Activated T-helper 2 cell treated with anti-CD3 and anti-CD28 coated beads, Interferon-gamma antibody, Interleukin-2, Interleukin-4, amounts not matched to agents 10 μg/mL and 5 μg/mL and 100 μg/mL, durations not matched to agents 14 hours and 24 hours and 36 hours (primary cell): ENCODE measurements around the gene TBXAS1. TPM values are rescaled to one million over a fixed set of nuclear protein-coding genes. Genes with fewer than 3 reads are reported as not detected.

ENCODE experiments used
- DNase-seq: peaks from one replicate; pipeline ENCODE4 v3.0.0; 2021; ENCODE audit warnings: low spot score
- H3K27ac Mint-ChIP-seq: one replicate; pipeline ENCODE4 v1.8.0; 2021; ENCODE audit warnings: mixed read lengths
- H3K27me3 Mint-ChIP-seq: one replicate; pipeline ENCODE4 v1.8.0; 2021; ENCODE audit warnings: low read depth, mixed read lengths
- H3K36me3 Mint-ChIP-seq: one replicate; pipeline ENCODE4 v1.8.0; 2021; ENCODE audit warnings: low read depth, mixed read lengths
- H3K4me1 Mint-ChIP-seq: one replicate; pipeline ENCODE4 v1.8.0; 2021; ENCODE audit warnings: low read depth, mixed read lengths
- H3K4me3 Mint-ChIP-seq: one replicate; pipeline ENCODE4 v1.8.0; 2021; ENCODE audit warnings: low read depth, mild to moderate bottlenecking, moderate library complexity, mixed read lengths
- H3K9me3 Mint-ChIP-seq: one replicate; pipeline ENCODE4 v1.8.0; 2021; ENCODE audit warnings: mixed read lengths
- intact Hi-C: fragments of 100-400 bp; cut with micrococcal nuclease; formaldehyde crosslinking; loops from one replicate; pipeline ENCODE4 v1.15.1; 2023
- total RNA-seq: library from RNA; stranded (reverse); gene quantifications from 2 replicates; pipeline ENCODE4 v1.2.3, GENCODE V29; 2022

The TBXAS1 gene
- 1.7 and 2.0 TPM in 2 replicates for total RNA-seq

DNA sequence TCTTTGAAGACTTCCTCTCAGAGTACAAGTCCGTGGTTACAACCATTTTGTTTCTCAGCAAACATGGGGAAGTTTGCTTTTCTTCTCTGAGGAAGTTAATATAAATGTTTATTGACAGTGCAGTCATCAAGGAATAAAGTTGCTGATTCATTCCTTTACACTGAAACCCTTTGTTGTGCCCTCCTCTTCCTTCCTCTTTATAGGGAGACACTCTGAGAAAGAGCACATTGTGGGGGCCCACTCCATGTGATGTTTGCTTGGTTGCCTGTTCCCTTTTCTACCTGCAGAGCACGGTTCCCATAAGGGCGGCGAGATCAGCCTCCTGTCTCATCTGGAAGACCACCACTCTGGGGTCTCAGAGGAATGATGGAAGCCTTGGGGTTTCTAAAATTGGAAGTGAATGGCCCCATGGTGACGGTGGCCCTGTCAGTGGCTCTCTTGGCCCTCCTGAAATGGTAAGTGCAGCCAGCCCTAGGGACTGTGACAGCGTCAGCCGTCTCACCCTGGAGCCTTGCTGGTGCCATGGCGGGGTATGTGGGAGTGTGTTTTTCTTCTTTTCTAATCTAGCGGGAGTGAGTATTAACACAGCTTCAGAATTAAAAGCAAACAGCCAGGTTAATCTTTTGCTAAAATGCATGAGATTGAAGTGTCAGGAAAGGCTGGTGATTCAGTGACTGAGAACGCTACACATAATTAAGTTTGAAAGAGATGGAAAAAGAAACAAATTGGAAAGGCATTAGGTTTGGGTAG lies at the start of gene TBXAS1:
TBXAS1 (plus strand) TSS at position 240 of the 750 bp plus-strand sequence; CDS start at position 367, 127 bp downstream.
- Mint-ChIP-seq H3K36me3 (peaks cover 3% of the 10 kb centered on the region), H3K4me3 (peak within 1 kb of the TSS; percentile 20), H3K27ac (peak within 1 kb of the TSS; percentile 61), H3K4me1 (peaks cover 23% of the 10 kb centered on the region), H3K9me3 (peaks cover 15% of the 10 kb centered on the region), H3K27me3 (peaks cover 10% of the 10 kb centered on the region)
- no peak for DNase-seq
- intact Hi-C loops: no loop called here

GRCh38 chr7:139782932-139783331 lies 46.1 kb upstream of the TBXAS1 start:
- Mint-ChIP-seq H3K27me3 (peaks cover 23% of the 10 kb centered on the region), H3K36me3 (no peaks in the 10 kb centered on the region), H3K27ac (no peak overlapping the region), H3K4me3 (no peak overlapping the region), H3K9me3 (no peaks in the 10 kb centered on the region), H3K4me1 (peaks cover 13% of the 10 kb centered on the region)
- DNase-seq: no peak
- intact Hi-C loops: no loop called here

- H3K4me3 Mint-ChIP-seq: no peak overlapping the region
These were observed 45.2 kb upstream of the TBXAS1 start for GRCh38 chr7:139783647-139784385.

GRCh38 chr7:139784648-139785047 lies 44.4 kb upstream of the TBXAS1 start:
- intact Hi-C loops: no loop called here
- H3K4me3 Mint-ChIP-seq: no peak overlapping the region

More at GRCh38 chr7:139783647-139784385, 45.2 kb upstream of the TBXAS1 start:
- H3K27ac Mint-ChIP-seq: no peak overlapping the region
- peaks cover 21% of the 10 kb centered on the region for H3K27me3 Mint-ChIP-seq
- H3K9me3 Mint-ChIP-seq: no peaks in the 10 kb centered on the region
- no peak for DNase-seq
- intact Hi-C loops: no loop called here
- H3K4me1 Mint-ChIP-seq: peaks cover 10% of the 10 kb centered on the region
- no peaks in the 10 kb centered on the region for H3K36me3 Mint-ChIP-seq

DNA sequence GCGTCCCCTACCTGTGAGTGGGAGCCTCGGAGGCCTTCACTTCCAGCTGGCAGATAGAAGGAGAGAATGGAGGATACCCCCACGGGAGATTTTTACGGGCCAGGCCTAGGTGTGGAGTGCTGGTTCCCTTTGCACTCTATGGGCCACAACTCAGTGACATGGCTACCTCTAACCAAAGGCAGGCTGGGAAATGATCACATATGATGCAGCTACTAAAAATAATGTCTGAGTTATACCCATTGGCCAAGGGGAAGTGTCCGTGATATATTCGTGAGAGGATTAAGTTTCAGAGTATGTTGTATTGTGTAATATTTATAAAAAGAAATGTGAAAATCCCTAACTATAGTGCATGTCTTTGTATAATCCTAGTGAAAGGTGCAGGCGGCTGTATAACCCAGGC lies 37.7 kb upstream of the TBXAS1 start:
- Mint-ChIP-seq H3K27me3 (peaks cover 4% of the 10 kb centered on the region), H3K4me1 (no peaks in the 10 kb centered on the region), H3K27ac (no peak overlapping the region), H3K9me3 (peaks cover 5% of the 10 kb centered on the region), H3K4me3 (no peak overlapping the region), H3K36me3 (no peaks in the 10 kb centered on the region)
- intact Hi-C loops: no loop called here
- no peak for DNase-seq

More at GRCh38 chr7:139784648-139785047, 44.4 kb upstream of the TBXAS1 start:
- peaks cover 4% of the 10 kb centered on the region for H3K4me1 Mint-ChIP-seq
- H3K27me3 Mint-ChIP-seq: peaks cover 14% of the 10 kb centered on the region
- DNase-seq: no peak
- no peak overlapping the region for H3K27ac Mint-ChIP-seq
- H3K36me3 Mint-ChIP-seq: no peaks in the 10 kb centered on the region
- H3K9me3 Mint-ChIP-seq: no peaks in the 10 kb centered on the region

DNA sequence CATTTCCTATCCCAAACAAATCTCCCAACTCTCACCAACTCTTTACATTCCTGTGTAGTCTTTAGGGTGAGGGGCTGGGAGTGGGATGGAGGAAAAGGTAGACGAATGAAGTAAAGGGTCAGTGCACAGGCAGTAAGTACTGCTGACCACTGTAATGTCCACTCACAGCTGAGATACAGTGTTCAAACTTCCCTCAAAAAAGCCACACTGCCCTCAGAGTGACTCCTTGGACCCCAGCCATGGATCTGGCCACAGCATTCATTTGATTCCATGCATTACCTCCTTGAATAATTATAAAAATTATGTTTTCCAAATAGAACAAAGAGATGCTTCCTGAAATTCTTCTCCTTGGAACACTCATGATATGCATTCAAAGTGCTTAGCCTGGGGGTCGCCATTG lies 31.5 kb upstream of the TBXAS1 start:
- intact Hi-C loops: no loop called here
- H3K4me3 Mint-ChIP-seq: no peak overlapping the region
- no peaks in the 10 kb centered on the region for H3K36me3 Mint-ChIP-seq
- peaks cover 13% of the 10 kb centered on the region for H3K4me1 Mint-ChIP-seq
- H3K27ac Mint-ChIP-seq: no peak overlapping the region
- peaks cover 7% of the 10 kb centered on the region for H3K9me3 Mint-ChIP-seq
- DNase-seq: no peak
- H3K27me3 Mint-ChIP-seq: no peaks in the 10 kb centered on the region

GRCh38 chr7:139798221-139798620 lies 30.8 kb upstream of the TBXAS1 start:
- no peaks in the 10 kb centered on the region for H3K27me3 Mint-ChIP-seq
- H3K36me3 Mint-ChIP-seq: no peaks in the 10 kb centered on the region
- no peak overlapping the region for H3K4me3 Mint-ChIP-seq
- peaks cover 13% of the 10 kb centered on the region for H3K9me3 Mint-ChIP-seq
- peak overlapping the region; percentile 5 for H3K27ac Mint-ChIP-seq
- peaks cover 13% of the 10 kb centered on the region for H3K4me1 Mint-ChIP-seq
- no peak for DNase-seq
- intact Hi-C loops: no loop called here

DNA sequence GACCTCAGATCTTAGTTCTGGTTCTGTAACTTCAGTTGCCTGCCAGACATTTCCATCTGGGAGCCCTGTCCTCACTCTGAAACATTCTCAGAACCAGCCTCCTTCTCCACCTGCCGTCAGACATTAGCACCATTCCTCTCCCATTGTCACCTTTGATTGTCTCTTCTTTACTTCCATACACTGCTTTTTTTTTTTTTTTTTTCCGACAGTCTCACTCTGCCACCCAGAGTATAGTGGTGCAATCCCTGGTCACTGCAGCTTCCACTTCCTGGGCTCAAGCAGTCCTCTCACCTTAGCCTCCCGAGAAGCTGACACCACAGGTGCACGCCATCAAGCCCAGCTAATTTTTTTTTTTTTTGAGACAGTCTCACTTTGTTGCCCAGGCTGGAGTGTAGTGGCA lies 30.2 kb upstream of the TBXAS1 start:
- H3K4me3 Mint-ChIP-seq: no peak overlapping the region
- H3K9me3 Mint-ChIP-seq: peaks cover 14% of the 10 kb centered on the region
- no peak for DNase-seq
- intact Hi-C loops: no loop called here
- H3K27me3 Mint-ChIP-seq: no peaks in the 10 kb centered on the region
- peaks cover 13% of the 10 kb centered on the region for H3K4me1 Mint-ChIP-seq
- no peaks in the 10 kb centered on the region for H3K36me3 Mint-ChIP-seq
- no peak overlapping the region for H3K27ac Mint-ChIP-seq

- Mint-ChIP-seq H3K4me3 (no peak overlapping the region), H3K9me3 (peaks cover 19% of the 10 kb centered on the region), H3K27ac (no peak overlapping the region), H3K36me3 (no peaks in the 10 kb centered on the region), H3K27me3 (no peaks in the 10 kb centered on the region), H3K4me1 (peaks cover 13% of the 10 kb centered on the region)
- DNase-seq: no peak
- intact Hi-C loops: no loop called here
These were observed 29.5 kb upstream of the TBXAS1 start for GRCh38 chr7:139799586-139799985.

DNA sequence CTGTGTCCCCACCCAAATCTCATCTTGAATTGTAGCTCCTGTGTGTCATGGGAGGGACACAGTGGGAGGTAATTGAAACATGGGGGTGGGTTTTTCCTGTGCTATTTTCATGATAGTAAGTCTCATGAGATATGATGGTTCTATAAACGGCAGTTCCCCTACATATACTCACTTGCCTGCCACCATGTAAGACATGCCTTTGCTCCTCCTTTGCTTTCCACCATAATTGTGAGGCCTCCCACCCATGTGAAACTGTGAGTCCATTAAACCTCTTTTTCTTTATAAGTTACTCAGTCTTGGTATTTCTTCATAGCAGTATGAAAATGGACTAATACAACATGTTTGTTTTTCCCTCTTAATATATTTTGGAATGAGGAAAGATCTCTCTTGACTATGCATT lies 24.5 kb upstream of the TBXAS1 start:
- intact Hi-C loops: no loop called here
- H3K4me1 Mint-ChIP-seq: peaks cover 3% of the 10 kb centered on the region
- H3K27me3 Mint-ChIP-seq: peaks cover 2% of the 10 kb centered on the region
- DNase-seq: no peak
- no peaks in the 10 kb centered on the region for H3K36me3 Mint-ChIP-seq
- H3K4me3 Mint-ChIP-seq: no peak overlapping the region
- peaks cover 24% of the 10 kb centered on the region for H3K9me3 Mint-ChIP-seq
- H3K27ac Mint-ChIP-seq: no peak overlapping the region

DNA sequence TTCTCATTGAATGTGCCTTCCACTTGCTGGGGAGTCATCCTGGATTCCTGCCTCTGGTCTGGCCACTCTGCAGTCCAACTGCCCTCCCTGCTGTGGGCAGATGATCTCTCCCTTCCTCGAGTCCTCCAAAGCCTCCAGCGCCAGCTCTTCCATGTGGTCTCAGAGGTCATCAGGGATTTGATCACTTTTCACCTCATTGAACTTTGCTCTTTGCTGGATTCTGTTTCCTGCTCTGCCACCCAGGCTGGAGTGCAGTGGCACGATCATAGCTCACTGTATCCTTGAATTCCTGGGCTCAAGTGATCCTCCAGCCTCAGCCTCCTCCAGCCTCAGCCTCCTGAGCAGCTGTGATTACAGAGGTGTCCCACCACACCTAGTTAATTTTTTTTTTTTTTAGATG lies 22.1 kb upstream of the TBXAS1 start:
- DNase-seq: no peak

DNA sequence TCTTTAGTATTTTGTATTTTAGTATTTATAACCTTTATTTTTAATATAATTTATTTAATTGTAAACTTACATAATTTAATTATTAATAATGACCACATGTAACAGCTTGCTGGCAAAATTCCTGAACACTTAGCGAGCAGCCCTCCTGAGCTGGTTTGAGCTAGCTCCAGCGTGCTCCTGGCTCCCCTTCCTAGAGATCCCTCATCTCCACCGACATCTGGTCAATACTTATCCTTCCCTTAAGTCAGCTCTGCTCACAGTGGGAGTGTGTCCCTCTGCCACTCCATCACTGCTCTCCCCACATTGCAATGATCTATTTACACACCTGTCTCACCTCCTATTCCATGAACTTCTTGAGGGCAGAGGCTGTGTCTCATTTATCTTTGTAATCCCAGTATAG lies 20.6 kb upstream of the TBXAS1 start:
- no peak overlapping the region for H3K27ac Mint-ChIP-seq
- peaks cover 2% of the 10 kb centered on the region for H3K4me1 Mint-ChIP-seq
- peaks cover 15% of the 10 kb centered on the region for H3K9me3 Mint-ChIP-seq
- no peak for DNase-seq
- intact Hi-C loops: no loop called here
- H3K27me3 Mint-ChIP-seq: peaks cover 2% of the 10 kb centered on the region
- H3K4me3 Mint-ChIP-seq: no peak overlapping the region
- no peaks in the 10 kb centered on the region for H3K36me3 Mint-ChIP-seq

More for the DNA sequence above, 22.1 kb upstream of the TBXAS1 start:
- H3K36me3 Mint-ChIP-seq: no peaks in the 10 kb centered on the region
- intact Hi-C loops: no loop called here
- no peak overlapping the region for H3K27ac Mint-ChIP-seq
- H3K4me1 Mint-ChIP-seq: peaks cover 2% of the 10 kb centered on the region
- no peak overlapping the region for H3K4me3 Mint-ChIP-seq
- peaks cover 2% of the 10 kb centered on the region for H3K27me3 Mint-ChIP-seq
- peaks cover 24% of the 10 kb centered on the region for H3K9me3 Mint-ChIP-seq

DNA sequence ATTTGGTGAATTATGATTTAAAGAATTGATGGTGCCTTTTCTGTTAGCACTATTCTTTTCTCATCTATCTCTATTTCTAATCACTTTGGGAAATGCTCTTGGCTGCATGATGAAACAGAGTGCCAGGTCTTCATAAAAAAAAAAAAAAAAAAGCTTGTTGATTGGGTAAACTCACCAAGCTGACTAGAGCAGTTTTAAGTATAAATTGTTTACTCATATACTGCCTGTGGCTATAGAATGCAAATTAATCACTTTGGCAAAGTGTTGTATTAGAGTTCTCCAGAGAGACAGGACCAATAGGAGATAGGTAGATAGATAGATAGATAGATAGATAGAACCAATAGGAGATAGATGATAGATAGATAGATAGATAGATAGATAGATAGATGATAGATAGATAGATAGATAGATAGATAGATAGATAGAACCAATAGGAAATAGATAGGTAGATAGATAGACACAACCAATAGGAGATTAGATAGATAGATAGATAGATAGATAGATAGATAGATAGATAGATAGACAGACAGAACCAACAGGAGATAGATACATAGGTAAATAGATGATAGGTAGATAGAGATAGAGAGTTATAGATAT lies 20.1 kb upstream of the TBXAS1 start:
- H3K27me3 Mint-ChIP-seq: peaks cover 2% of the 10 kb centered on the region
- H3K9me3 Mint-ChIP-seq: peaks cover 15% of the 10 kb centered on the region
- peaks cover 4% of the 10 kb centered on the region for H3K4me1 Mint-ChIP-seq
- H3K36me3 Mint-ChIP-seq: no peaks in the 10 kb centered on the region
- intact Hi-C loops: no loop called here
- no peak for DNase-seq
- H3K27ac Mint-ChIP-seq: no peak overlapping the region
- H3K4me3 Mint-ChIP-seq: no peak overlapping the region
